Central memory CD8-positive, alpha-beta T cell (primary cell): Measurements from ENCODE around the gene CRISP2.
"Not testable (repeated sequence)": the region's sequence is repeated elsewhere in the genome, so short reads cannot be mapped to it uniquely, and the experiment has no call there.

Experiments
- ATAC-seq: fragments of 150-1000 bp; cut with Tn5 transposase; replicated peaks from 2 replicates; pipeline ENCODE4 v1.10.0; 2022; ENCODE audit warnings: mild to moderate bottlenecking, moderate FRiP score, moderate number of reproducible peaks; ENCODE audit not compliant: poor library complexity, severe bottlenecking; ENCODE audit errors: extremely low read depth
- DNase-seq, 2 donors: peaks; one replicate each; pipeline ENCODE4 v3.0.0; 2021; ENCODE audit warnings: low spot score in 2 of 2
- H3K27ac Mint-ChIP-seq: one replicate; pipeline ENCODE4 v1.8.0; 2022; ENCODE audit warnings: low read depth, mild to moderate bottlenecking, moderate library complexity, mixed read lengths
- H3K27me3 Mint-ChIP-seq: one replicate; pipeline ENCODE4 v1.8.0; 2022; ENCODE audit warnings: mixed read lengths
- H3K36me3 Mint-ChIP-seq: one replicate; pipeline ENCODE4 v1.8.0; 2022; ENCODE audit warnings: mild to moderate bottlenecking, moderate library complexity, mixed read lengths; ENCODE audit not compliant: insufficient read depth
- H3K4me1 Mint-ChIP-seq: one replicate; pipeline ENCODE4 v1.8.0; 2022; ENCODE audit warnings: mixed read lengths
- H3K4me3 Mint-ChIP-seq: one replicate; pipeline ENCODE4 v1.8.0; 2022; ENCODE audit warnings: mild to moderate bottlenecking, moderate library complexity, mixed read lengths
- H3K9me3 Mint-ChIP-seq: one replicate; pipeline ENCODE4 v1.8.0; 2022; ENCODE audit warnings: mixed read lengths

CRISP2 gene

DNA sequence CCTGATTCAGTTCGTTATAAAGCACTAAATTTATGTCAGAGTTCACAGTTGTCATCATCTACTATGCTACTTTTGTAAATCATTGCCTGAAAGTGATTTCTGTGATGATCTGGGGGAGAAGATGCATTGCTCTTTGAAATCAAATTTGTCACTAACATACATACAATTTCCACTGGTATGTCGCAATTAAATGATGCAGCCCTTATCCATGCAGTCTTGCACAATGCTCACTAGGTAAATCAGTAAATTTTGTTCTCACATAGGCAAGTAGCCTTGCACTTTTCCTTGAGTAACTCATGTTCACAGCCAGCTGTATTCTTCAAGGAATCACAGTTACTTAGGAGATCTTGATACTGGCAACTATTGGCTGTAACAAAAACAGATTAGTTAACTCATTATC, 20.8 kb downstream of the CRISP2 start:
- ATAC-seq (no peak), DNase-seq (no peak)
- Mint-ChIP-seq H3K36me3 (no peaks in the 10 kb centered on the region), H3K9me3 (no peaks in the 10 kb centered on the region), H3K27me3 (no peaks in the 10 kb centered on the region), H3K27ac (no peak overlapping the region), H3K4me1 (no peaks in the 10 kb centered on the region), H3K4me3 (no peak overlapping the region)

- H3K27me3 Mint-ChIP-seq, result no peaks in the 10 kb centered on the region
- no peak overlapping the region for H3K27ac Mint-ChIP-seq
- H3K9me3 Mint-ChIP-seq, result peaks cover 10% of the 10 kb centered on the region
- H3K4me1 Mint-ChIP-seq, result no peaks in the 10 kb centered on the region
- no peak for DNase-seq
- peaks cover 4% of the 10 kb centered on the region for H3K36me3 Mint-ChIP-seq
- no peak for ATAC-seq
- no peak overlapping the region for H3K4me3 Mint-ChIP-seq
These were observed 36.6 kb downstream of the CRISP2 start for GRCh38 chr6:49676671-49677281.

GRCh38 chr6:49675816-49676215, 37.5 kb downstream of the CRISP2 start:
- no peaks in the 10 kb centered on the region for H3K27me3 Mint-ChIP-seq
- no peak overlapping the region for H3K4me3 Mint-ChIP-seq
- H3K9me3 Mint-ChIP-seq, result peaks cover 10% of the 10 kb centered on the region
- H3K27ac Mint-ChIP-seq, result no peak overlapping the region
- DNase-seq (no peak), ATAC-seq (no peak)
- peaks cover 2% of the 10 kb centered on the region for H3K36me3 Mint-ChIP-seq
- no peaks in the 10 kb centered on the region for H3K4me1 Mint-ChIP-seq

GRCh38 chr6:49668083-49668511, 45.2 kb downstream of the CRISP2 start:
- H3K36me3 Mint-ChIP-seq, result peaks cover 2% of the 10 kb centered on the region
- DNase-seq (no peak), ATAC-seq (no peak)
- H3K9me3 Mint-ChIP-seq, result no peaks in the 10 kb centered on the region
- no peak overlapping the region for H3K27ac Mint-ChIP-seq
- no peaks in the 10 kb centered on the region for H3K27me3 Mint-ChIP-seq
- no peaks in the 10 kb centered on the region for H3K4me1 Mint-ChIP-seq
- no peak overlapping the region for H3K4me3 Mint-ChIP-seq

GRCh38 chr6:49666930-49667757, 46.2 kb downstream of the CRISP2 start:
- Mint-ChIP-seq H3K4me1 (no peaks in the 10 kb centered on the region), H3K27ac (no peak overlapping the region), H3K36me3 (peaks cover under 1% of the 10 kb centered on the region), H3K4me3 (no peak overlapping the region), H3K27me3 (no peaks in the 10 kb centered on the region), H3K9me3 (no peaks in the 10 kb centered on the region)
- DNase-seq (no peak), ATAC-seq (no peak)

GRCh38 chr6:49666480-49666879, 46.9 kb downstream of the CRISP2 start:
- DNase-seq (no peak), ATAC-seq (no peak)
- no peaks in the 10 kb centered on the region for H3K36me3 Mint-ChIP-seq
- H3K4me1 Mint-ChIP-seq, result no peaks in the 10 kb centered on the region
- H3K27me3 Mint-ChIP-seq, result no peaks in the 10 kb centered on the region
- H3K9me3 Mint-ChIP-seq, result no peaks in the 10 kb centered on the region
- no peak overlapping the region for H3K4me3 Mint-ChIP-seq
- H3K27ac Mint-ChIP-seq, result no peak overlapping the region

GRCh38 chr6:49664817-49665216, 48.5 kb downstream of the CRISP2 start:
- no peak for DNase-seq
- no peaks in the 10 kb centered on the region for H3K4me1 Mint-ChIP-seq
- H3K9me3 Mint-ChIP-seq, result no peaks in the 10 kb centered on the region
- H3K27me3 Mint-ChIP-seq, result no peaks in the 10 kb centered on the region
- no peak overlapping the region for H3K27ac Mint-ChIP-seq
- no peak for ATAC-seq
- no peak overlapping the region for H3K4me3 Mint-ChIP-seq
- H3K36me3 Mint-ChIP-seq, result no peaks in the 10 kb centered on the region

DNA sequence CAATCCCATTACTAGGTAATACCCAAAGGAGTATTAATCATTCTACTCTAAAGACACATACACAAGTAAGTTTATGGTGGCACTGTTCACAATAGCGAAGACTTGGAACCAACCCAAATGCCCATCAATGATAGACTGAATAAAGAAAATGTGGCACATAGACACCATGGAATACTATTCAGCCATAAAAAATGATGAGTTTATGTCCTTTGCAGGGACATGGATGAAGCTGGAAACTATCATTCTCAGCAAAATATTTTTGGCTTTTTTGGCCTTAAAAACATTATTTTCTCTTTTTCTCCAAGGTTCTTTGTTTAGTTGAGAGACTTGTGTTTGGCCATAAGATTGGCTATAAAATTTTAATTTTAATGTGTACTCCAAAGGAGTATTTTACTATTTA, 49.3 kb downstream of the CRISP2 start:
- not testable (repeated sequence) for H3K9me3 Mint-ChIP-seq, H3K4me1 Mint-ChIP-seq, ATAC-seq, H3K36me3 Mint-ChIP-seq, H3K27ac Mint-ChIP-seq, DNase-seq, H3K4me3 Mint-ChIP-seq, H3K27me3 Mint-ChIP-seq

DNA sequence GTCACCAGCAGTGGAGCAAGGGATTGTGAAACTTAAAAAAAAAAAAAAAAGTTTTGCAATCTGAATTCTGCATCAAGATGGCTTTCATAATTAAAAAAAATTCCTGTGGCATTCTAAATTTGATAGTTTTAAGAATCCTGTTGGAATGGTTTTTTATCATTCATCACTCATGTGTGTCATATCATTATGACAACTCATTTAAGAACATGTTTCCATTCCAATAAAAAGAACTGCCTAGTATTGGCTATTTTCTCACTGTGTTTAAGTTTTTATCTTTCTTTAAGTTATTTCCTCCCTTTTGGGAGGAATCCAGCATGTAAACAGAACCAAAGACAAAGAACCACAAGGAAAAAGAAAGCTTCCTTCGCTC, 50.5 kb downstream of the CRISP2 start:
- no peak overlapping the region for H3K27ac Mint-ChIP-seq
- H3K4me1 Mint-ChIP-seq, result no peaks in the 10 kb centered on the region

GRCh38 chr6:49662231-49662891, 51.0 kb downstream of the CRISP2 start:
- H3K4me1 Mint-ChIP-seq, result no peaks in the 10 kb centered on the region
- H3K36me3 Mint-ChIP-seq, result no peaks in the 10 kb centered on the region
- DNase-seq, result no peak
- no peak overlapping the region for H3K27ac Mint-ChIP-seq
- H3K9me3 Mint-ChIP-seq, result no peaks in the 10 kb centered on the region
- H3K27me3 Mint-ChIP-seq, result no peaks in the 10 kb centered on the region
- H3K4me3 Mint-ChIP-seq, result no peak overlapping the region
- ATAC-seq, result no peak

More for the DNA sequence above, 50.5 kb downstream of the CRISP2 start:
- ATAC-seq (no peak), DNase-seq (no peak)
- Mint-ChIP-seq H3K9me3 (no peaks in the 10 kb centered on the region), H3K4me3 (no peak overlapping the region), H3K27me3 (no peaks in the 10 kb centered on the region), H3K36me3 (no peaks in the 10 kb centered on the region)

- Mint-ChIP-seq H3K36me3 (no peaks in the 10 kb centered on the region), H3K9me3 (peaks cover 13% of the 10 kb centered on the region), H3K27me3 (no peaks in the 10 kb centered on the region), H3K4me3 (no peak overlapping the region), H3K4me1 (no peaks in the 10 kb centered on the region), H3K27ac (no peak overlapping the region)
- DNase-seq (no peak), ATAC-seq (no peak)
These were observed 59.4 kb downstream of the CRISP2 start for GRCh38 chr6:49653942-49654341.

DNA sequence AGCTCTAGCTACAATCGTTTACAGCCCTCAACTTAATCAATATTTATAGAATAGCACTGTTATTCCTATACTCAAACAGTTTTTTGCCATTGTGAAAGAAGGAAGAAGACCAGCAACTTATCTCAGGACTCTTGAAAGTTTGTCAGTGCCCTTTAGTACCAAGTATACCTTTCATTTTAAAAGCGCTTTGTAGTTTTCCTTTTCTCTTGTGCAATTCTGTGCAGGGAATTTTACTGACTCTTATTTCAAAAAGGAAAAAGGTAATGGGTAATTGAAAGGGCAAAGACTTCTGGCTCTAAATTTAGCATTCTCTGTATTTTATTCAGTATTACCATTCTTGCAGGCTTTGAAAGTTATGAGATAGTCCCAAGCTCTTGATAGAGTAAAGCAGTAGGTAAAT, 59.9 kb downstream of the CRISP2 start:
- Mint-ChIP-seq H3K9me3 (peaks cover 13% of the 10 kb centered on the region), H3K36me3 (no peaks in the 10 kb centered on the region), H3K4me1 (no peaks in the 10 kb centered on the region), H3K27me3 (no peaks in the 10 kb centered on the region), H3K4me3 (no peak overlapping the region), H3K27ac (no peak overlapping the region)
- ATAC-seq, result no peak
- no peak for DNase-seq

GRCh38 chr6:49651239-49651638, 62.1 kb downstream of the CRISP2 start:
- DNase-seq (no peak), ATAC-seq (no peak)
- Mint-ChIP-seq H3K4me3 (no peak overlapping the region), H3K9me3 (peaks cover 13% of the 10 kb centered on the region), H3K36me3 (no peaks in the 10 kb centered on the region), H3K27me3 (no peaks in the 10 kb centered on the region), H3K4me1 (no peaks in the 10 kb centered on the region), H3K27ac (no peak overlapping the region)
